HG03575 (cell line): ENCODE measurements around the gene CACNG7.
"Not testable (repeated sequence)": the region's sequence is repeated elsewhere in the genome, so short reads cannot be mapped to it uniquely, and the experiment has no call there.

ENCODE experiments used
- ATAC-seq: cut with Tn5 transposase; IDR thresholded peaks from one replicate; pipeline ENCODE4 v1.9.1; 2021; ENCODE audit not compliant: unreplicated experiment, insufficient number of reproducible peaks, low FRiP score; ENCODE audit errors: extremely low read depth

CACNG7 gene

DNA sequence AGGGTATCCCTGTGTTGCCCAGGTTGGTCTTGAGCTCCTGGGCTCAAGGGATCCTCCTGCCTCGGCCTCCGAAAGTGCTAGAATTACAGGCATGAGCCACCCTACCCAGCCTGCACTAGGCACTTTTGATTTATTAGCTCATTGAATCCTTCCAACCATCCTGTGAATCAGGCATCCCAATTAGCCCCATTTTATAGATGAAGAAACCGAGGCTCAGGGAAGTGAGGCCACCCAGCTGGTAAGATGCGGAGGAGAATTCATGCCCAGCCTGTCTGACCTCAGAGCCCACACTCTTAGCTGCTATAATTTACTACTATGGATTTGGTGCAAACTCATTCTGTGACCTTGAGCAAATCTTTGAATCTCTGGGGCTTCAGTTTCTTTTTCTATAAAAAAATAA, 35.9 kb downstream of the CACNG7 start:
- ATAC-seq = no peak

DNA sequence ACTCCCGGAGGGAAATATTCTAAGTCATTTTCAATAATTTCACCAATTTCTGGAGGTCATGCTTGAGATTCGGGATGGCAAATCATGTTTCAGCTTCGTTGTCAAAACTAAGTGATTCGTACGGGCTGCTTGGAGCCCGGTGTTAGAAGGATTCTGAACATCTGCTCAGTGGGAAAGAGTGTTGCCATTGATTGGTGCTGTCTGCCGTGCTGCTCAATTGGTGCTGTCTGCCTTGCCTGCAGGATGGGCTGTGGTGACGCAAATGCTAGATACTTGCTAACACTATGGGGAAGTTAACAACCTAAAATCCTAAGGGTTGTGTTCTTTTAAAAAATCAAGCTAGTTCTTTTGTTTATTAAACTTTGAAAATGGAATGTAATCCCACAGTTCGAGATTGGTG, 36.4 kb downstream of the CACNG7 start:
- no peak for ATAC-seq

DNA sequence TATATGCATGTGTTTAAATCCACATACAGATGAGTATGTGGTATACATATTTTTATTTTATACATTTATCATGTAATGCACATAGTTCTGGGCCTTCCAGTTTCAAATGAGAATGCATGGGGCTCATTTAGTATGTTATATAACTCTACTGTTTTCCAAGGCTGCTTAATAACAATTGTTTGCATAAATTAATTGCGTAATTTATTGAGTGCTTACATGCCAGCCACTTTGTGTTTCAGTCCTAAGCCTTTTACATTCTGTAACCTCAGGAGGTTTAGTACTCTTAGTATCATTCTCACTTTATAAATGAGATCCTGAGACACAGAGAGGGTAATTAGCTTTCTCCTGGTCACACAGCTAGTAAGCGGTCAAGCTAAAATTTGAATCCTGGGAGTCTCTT, 36.9 kb downstream of the CACNG7 start:
- ATAC-seq = no peak

DNA sequence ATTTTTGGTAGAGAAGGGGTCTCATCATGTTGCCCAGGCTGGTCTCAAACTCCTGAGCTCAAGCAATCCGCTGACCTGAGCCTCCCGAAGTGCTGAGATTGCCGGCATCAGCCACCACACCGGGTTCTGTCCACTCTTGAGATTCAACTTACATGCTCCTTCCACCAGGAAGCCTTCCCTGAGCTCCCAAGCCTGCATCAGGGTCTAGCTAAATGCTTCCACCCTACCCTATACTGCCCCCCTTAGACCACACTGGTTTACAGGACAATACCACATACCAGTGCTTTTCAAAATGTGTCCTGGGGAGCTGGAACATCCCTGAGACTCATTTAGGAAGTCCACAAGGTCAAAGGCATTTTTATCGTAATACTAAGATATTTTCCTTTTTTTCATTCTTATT, 38.5 kb downstream of the CACNG7 start:
- ATAC-seq = no peak

DNA sequence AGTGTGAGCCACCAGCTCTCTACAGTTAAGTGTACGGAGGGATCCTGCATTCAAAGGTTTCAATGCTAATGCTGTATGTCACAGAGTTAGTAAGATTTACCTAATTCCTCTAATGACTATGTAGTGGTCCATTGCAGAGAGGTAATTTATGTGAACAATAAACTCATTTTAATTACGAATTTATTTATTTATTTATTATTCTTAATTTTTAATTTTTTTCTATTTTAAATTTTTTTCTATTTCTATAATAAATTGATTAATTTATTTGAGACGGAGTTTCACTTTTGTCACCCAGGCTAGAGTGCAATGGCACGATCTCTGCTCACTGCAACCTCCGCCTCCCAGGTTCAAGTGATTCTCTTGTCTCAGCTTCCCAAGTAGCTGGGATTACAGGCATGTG, 39.5 kb downstream of the CACNG7 start:
- not testable (repeated sequence) for ATAC-seq

DNA sequence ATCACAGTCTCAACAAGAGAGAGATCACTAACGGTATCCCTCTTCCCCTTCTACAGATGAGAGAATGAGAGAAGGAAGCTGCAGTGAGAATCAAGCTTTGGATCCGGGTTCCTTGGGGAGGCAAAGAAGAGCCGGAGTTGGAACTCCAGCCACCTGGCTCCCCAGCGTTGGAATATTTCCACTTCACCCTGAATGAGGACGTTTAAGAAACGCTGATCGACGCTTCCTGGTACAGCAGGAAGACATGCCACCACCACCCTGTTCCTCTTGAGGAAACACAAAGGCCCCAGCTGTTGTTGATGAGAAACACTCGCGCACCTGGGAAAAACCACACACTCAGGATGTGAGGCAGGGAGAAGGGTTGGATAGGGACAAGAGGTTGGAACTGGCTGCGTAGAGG, 42.4 kb downstream of the CACNG7 start:
- ATAC-seq = no peak

DNA sequence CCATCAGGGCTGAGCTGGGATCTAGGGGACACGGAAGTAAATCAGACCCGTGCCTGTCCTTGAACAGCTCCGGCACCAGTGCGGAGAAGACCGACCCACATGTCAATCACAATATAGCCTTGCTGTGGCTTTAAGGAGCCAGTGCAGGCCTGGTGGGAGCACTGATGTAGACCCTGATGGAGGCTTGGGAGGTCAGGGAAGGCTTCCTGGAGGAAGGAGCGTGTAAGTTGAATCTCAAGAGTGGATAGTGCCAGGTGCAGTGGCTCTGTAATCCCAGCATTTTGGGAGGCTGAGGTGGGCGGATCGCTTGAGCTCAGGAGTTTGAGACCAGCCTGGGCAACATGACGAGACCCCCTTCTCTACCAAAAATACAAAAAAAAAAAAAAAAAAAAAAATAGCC, 42.9 kb downstream of the CACNG7 start:
- no peak for ATAC-seq

DNA sequence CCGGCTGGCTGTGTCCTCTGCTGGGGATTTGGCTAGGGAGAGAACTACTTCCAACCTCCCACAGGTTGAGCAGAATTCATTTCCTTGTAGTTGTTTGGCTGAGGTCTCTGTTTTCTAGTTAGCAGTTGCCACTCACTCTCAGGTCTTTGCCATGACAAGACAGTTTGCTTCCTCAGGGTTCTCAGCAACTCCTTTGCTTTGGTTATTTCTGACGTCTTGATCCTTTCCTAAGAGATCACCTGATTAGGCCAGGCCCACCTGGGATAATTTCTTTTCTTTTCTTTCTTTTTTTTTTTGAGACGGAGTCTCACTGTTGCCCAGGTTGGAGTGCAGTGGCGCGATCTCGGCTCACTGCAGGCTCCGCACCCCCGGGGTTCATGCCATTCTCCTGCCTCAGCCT, 44.3 kb downstream of the CACNG7 start:
- ATAC-seq = no peak

DNA sequence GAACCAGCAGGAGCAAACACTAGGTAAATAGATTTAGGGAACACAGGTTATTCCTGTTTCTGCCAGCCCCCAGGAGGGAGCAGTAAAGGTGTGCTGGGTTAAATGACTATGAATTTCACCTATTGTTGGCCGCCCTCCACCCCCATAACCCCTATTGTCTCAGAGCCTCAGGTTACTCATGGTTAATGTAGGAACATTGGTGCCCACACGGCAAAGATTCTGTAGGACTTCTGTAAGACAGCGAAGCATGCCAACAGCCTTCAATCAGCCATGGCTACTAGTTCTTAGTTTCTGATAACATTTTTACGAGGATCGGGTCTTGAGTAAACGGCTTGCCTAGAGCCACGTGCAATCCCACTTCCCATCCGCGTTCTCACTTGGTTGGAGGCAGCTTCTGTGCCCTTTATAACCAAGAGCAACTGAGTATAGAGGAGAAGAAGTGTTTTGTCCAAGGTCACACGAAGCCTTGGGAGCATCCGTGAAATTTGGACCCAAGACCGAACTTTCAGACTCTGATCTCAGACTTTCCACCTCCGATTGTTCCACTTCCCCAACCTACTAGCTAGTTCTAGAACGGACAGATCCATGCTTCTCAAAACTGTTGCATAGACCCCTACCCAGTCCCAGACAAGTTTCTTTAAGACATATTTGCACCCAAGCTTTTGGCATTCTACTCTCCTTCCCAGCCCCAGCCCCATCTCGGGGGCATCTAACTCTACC, 48.5 kb downstream of the CACNG7 start:
- ATAC-seq = no peak

DNA sequence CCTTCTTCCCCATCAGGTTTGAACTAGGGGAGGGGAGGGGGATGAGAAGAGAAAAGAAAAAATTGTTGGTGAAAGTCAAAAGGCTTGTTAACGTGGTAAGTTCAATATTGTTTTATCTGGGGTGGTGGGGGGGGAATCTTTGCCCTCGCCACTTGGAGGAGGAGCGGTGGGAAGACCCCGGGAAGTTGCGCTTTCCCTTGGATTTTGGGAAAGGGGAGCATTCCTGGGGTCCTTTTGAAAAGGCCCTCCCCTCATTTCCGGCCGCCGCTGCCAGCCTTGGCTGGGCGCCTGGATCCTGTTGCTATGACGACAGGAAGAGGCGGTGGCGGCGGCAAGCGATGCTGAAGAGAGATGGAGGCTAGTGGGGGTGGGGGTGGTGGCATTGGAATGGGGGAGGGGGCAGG, 49.1 kb downstream of the CACNG7 start:
- no peak for ATAC-seq

DNA sequence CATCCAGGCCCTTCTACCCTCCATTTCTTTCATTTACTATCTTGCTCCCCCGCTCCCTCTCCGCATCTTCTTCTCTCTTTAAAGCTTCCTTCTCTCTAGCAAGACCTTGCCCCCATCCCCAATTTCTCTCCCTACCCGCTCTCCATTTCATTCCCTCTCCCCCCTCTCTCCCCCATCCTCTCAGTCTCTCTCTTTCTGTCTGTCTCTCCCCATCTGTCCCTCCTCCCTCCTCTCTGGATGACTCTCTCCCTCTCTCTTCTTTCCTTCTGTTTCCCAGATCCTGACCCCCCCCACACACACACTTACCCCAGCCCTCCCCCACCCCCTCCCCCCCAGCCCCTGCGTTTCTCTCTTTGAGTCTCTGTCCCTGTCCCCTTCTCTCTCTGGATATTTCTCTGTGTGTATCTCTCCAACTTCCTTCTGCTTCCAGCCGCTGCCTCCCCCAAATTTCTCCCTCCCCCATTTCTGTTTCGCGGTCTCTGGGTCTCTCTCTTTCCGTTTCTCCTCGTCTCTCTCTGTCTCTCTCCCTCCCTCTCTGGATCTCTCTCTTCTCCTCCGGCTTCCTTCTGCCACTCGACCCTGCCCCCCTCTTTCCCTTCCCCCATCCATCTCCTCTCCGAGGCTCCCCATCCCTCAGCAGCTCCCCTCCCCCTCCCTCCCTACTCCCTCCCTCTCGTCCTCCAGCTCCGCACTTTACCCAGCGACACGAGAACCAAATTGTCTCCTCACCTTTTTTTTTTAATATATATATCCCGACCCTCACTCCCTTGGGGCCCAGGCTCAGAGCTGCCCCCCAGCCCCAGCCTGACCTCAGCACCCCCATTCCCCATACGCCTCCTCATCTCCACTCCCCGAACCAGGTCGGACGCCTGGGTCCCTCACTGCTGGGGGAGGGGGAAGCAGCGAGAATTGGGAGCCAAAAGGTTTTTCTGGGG, 50.0 kb downstream of the CACNG7 start:
- no peak for ATAC-seq

DNA sequence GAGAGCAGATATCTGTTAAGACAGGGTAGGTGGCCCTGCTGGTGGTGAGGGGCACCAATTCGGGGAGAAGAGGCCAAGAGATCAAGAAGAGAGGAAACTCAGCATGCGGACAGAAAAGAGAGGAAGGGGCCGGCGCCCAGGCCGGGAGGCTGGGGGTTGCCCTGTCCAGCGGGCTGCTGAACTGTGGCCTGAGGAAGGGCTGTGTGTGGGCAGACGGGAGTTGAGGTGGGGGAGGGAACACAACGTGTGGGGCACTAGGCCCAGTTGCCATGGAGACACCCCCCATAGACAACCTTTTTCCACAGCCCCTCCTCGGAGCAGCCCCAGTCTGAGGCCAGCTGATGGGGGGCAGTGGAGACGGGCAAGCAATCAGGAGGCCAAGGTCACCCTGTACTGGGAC, 51.1 kb downstream of the CACNG7 start:
- ATAC-seq = no peak

DNA sequence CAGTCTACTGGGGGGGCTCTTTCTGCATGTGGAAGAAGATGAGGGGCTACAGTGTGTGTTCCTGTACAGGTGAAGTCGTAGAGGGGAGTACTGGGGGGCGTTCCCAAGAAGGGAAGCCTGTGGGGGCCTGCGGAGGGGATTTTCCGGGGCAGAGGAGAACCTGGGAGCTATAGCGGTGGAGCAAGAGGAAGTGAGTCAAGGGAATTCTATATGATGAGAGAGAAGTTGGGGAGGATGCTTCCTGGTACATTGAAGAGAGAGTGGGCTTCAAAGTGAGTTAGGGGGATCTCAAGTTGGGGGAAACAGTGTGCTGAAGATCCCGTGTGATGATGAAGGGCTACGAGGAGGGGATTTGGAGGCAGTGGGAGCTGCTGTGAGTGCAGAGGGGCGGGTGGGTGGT, 51.8 kb downstream of the CACNG7 start:
- no peak for ATAC-seq

DNA sequence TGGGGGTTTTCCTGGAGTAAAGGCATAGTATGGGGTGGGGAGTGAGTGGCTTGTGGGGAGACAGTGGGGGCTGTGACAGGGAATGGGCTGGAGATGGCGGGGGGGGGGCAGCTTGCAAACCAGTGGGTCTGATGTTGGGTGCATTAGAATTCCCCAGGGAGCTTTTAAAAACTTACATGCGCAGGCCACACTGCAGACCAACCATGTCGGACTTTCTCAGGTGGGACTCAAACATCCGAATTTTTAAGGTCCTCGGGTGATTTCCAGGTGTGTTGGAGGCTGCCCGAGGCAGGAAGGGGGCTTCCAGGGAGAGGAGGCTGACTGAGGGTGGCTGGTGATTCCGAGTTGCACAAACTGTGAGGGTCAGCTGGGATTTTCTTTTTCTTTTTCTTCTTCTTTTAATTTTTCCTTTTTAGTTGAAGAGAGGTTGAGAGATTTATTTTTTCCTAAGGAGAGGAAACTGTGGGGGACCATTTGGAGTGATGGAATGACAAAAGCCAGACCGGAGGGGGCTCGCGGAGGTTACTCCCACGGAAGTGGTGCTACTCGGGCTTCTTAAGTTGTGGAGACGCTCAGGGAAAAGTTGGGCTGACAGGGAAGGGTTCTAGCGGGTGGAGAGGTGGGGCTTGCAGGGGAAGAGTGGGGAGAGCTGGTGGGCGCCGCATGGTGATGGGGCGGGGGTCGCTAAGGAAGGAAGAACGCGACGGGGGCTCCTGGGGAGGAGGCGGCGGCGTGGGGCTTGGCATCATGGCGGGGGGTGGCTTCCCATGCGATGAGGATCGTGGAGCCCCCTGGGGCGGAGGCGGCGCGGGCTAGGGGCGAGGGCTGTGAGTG, 52.7 kb downstream of the CACNG7 start:
- ATAC-seq = no peak

DNA sequence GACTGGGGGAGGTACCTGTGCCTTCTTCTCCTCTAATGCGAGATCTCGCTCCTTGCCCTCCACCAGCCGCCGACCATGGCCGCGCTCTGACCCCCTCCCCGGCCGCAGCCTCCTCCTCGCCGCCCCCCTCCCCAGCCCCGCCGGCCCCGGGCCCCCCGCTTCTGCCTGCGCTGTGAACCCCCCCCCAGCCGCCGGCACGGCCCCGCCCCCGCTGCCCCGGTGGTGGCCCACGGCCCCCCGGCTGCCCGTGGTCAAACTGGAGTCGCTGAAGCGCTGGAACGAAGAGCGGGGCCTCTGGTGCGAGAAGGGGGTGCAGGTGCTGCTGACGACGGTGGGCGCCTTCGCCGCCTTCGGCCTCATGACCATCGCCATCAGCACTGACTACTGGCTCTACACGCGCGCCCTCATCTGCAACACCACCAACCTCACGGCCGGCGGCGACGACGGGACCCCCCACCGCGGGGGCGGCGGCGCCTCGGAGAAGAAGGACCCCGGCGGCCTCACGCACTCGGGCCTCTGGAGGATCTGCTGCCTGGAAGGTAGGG, 53.9 kb downstream of the CACNG7 start, which contains the start of gene CACNG8:
TSS of gene CACNG8 (plus strand) at position 51 of the 545 bp plus-strand sequence.
- no peak for ATAC-seq

DNA sequence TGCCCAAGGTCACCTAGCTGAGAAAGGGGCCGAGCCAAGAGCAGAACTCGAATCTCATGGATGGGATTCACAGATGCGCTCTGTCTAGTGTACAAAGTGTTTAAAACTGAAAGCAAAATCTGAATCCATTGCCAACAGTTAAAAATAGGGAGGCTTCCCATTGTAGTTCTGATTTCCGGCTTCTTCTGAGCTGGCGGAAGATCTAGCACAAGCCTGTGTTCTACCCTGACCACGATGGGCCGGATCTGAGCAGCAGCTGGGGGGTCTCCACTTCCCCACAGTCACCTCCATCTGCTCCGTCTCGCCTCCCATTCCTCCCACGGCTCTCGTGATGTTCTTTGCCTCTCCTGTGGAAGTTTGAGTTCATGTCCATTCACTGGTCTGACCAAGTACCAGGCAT, 56.0 kb downstream of the CACNG7 start:
- ATAC-seq = no peak

DNA sequence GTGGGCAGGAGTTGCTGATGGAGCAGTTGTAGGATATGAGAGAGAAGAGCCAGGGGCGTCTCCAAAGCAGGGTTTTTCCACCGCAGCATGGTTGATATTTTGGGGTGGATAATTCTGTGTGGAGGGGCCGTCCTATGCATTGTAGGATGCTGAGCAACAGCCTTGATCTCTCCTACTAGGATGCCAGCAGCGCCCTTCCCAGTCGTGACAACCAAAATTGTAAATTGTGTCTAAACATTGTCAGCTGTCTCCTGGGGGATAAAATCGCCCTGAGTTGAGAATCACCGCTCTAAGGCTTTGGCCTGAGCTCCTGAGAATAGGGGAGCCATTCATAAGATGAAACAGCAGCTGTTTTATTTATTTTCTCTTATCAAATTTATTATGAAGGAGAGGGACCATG, 57.9 kb downstream of the CACNG7 start:
- no peak for ATAC-seq

DNA sequence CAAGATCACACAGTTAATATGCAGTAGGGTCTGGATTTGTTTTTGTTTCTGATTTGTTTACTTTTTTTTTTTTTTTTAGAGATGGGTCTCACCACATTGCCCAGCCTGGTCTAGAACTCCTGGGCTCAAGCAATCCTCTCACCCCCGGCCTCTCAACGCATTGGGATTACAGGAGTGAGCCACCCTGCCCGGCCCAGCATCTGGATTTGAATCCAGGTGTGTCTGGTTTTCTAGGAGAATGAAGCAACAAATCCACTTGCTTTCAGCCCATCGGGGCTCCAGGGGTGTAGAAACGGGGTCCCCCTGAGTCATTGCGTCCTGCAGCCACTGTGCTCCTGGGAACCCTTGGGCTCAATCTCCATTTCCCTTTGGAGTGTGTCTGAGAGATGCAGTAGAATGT, 60.3 kb downstream of the CACNG7 start:
- ATAC-seq = no peak

DNA sequence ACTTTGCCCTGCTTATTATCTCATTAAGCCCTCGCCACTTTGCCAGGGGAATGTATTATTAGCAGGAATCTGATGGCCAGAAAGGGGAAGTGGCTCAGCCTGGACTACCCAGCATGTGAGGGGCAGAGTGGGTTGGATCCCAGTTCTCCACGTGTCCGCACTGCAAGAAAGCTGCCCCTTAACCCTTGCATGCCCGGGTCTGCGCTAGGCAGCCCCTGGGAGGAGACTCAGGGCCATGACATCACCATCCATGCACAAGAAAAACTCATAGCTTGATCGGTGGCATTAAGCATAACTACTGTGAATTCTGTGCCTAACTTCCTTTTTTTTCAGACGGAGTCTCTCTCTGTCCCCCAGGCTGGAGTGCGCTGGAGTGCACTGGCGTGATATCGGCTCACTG, 62.6 kb downstream of the CACNG7 start:
- ATAC-seq = no peak
